Kidney (tissue), 14 donors: ENCODE results near the gene ZC3HAV1L. TPM values are rescaled to one million over a fixed set of nuclear protein-coding genes. Genes with fewer than 3 reads are reported as not detected.

Source experiments
- DNase-seq, 5 donors: peaks; one replicate each; pipeline ENCODE4 v3.0.0-alpha.2; 2013 to 2020
- FAIRE-seq: peaks from 2 replicates; lab custom pipeline; 2012; peaks lifted over from hg19 to GRCh38; lab: Jason Lieb, UNC
- H3K27ac ChIP-seq, 2 donors: one replicate each; pipeline ENCODE4 v1.7.0; 2013; ENCODE audit warnings: low read depth in 2 of 2, low read length in 2 of 2, inconsistent platforms in 1 of 2
- H3K27me3 ChIP-seq: one replicate; pipeline ENCODE4 v1.7.1; 2013; ENCODE audit warnings: low read length, inconsistent platforms; ENCODE audit not compliant: control insufficient read depth, insufficient read depth
- H3K36me3 ChIP-seq, 3 donors: one replicate each; pipeline versions ENCODE4 v1.7.0 to v1.7.1; 2013; ENCODE audit warnings: low read length in 3 of 3, control low read depth in 1 of 3, inconsistent platforms in 1 of 3; ENCODE audit not compliant: insufficient read depth in 3 of 3, control insufficient read depth in 2 of 3
- H3K4me1 ChIP-seq, 3 donors: one replicate each; pipeline versions ENCODE4 v1.7.0 to v1.7.1; 2013; ENCODE audit warnings: low read length in 3 of 3, inconsistent platforms in 1 of 3, low read depth in 1 of 3; ENCODE audit not compliant: control insufficient read depth in 2 of 3, insufficient read depth in 2 of 3
- H3K4me3 ChIP-seq, 3 donors: one replicate each; pipeline versions ENCODE4 v1.7.0 to v1.8.1; 2013; ENCODE audit warnings: low read length in 3 of 3, control low read depth in 1 of 3, inconsistent platforms in 1 of 3
- H3K9ac ChIP-seq, 3 donors: one replicate each; pipeline versions ENCODE4 v1.7.0 to v1.7.1; 2013; ENCODE audit warnings: low read length in 3 of 3, control low read depth in 1 of 3, inconsistent platforms in 1 of 3
- H3K9me3 ChIP-seq, 3 donors: one replicate each; pipeline versions ENCODE4 v1.7.0 to v1.7.1; 2013; ENCODE audit warnings: low read length in 3 of 3, control low read depth in 1 of 3, inconsistent platforms in 1 of 3; ENCODE audit not compliant: control insufficient read depth in 2 of 3, insufficient read depth in 1 of 3
- CTCF ChIP-seq: IDR thresholded peaks from 3 replicates; pipeline ENCODE4 v1.5.1; 2012; ENCODE audit warnings: mild to moderate bottlenecking, moderate library complexity, borderline replicate concordance; ENCODE audit not compliant: insufficient read depth; ENCODE audit errors: extremely low read depth
- intact Hi-C: fragments of 100-400 bp; cut with DNase I; formaldehyde crosslinking; loops from one replicate; pipeline ENCODE4 v1.11.1; 2022
- polyA plus RNA-seq: library from polyadenylated mRNA; stranded (reverse); fragments of 350-450 nt; fragmentation: Illumina TruSeq; extraction: RNeasy Lipid Tissue Mini Kit (QIAGEN cat#74804); gene quantifications from one replicate; pipeline ENCODE4 v1.2.3, GENCODE V29; 2014; ENCODE audit warnings: low read depth, low replicate concordance; ENCODE audit not compliant: insufficient read depth
- total RNA-seq: library from RNA; stranded (reverse); fragmentation: NEBNext Ultra II Directional; extraction: Animal tissue kit (Norgen Biotek cat#: 25700); gene quantifications from one replicate; pipeline ENCODE4 v1.2.1, GENCODE V29; 2021
- donor health status: control.
- donor health status: control.
- donor health status: control.
- donor health status: control.
- donor health status: control.
- donor health status: DM: yes; HTN: yes; CAD: no.
- donor health status: Normal renal cell carcinoma (clear cell type).

The ZC3HAV1L gene
- total and polyA plus RNA-seq, 2 donors from 2014 or later = 0.37 to 16.1 TPM

DNA sequence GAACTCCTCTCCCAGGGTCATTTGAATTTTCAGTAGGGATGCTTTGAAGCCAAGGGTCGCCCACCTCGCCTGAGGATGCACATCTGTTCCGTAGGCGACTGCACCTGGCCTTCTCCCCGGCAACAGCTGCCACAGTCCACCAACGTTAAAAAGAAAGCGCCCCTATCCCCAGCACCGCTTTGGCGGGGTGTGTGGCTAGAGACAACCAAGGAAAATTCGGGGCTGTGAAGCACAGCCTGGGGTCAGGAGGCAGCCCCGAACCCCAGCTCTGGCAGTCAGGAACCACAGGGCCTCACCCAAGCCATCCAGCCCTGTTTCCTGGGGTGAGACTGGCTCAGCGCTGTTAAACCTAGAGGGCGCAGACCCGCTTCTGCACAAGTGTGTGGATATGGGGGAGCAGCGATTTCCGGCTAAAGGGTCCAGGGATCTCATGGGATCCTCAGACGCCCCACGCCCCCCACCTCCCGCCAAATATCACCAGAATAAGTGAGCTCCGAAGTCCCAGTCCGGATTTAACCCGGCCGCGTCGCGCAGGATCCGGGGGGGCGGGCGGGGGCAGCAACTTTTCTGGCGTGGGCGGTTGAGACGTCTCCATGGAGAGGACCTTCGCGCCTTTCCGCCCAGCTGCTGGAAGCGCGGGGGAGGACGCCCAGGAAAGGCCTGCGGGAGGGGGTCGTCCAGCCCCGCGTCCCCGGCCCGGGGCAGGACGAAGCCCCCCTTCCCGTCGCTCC, 822 bp downstream of the ZC3HAV1L start:
- peak overlapping the region; percentile 41 to 78 for H3K27ac ChIP-seq
- H3K36me3 ChIP-seq = no peaks in the 10 kb centered on the region
- DNase-seq = peak in 4 of 5 donors; percentile 57 to 86 (median 77)
- H3K4me1 ChIP-seq = peaks cover 0 to 10% (median 9%) of the 10 kb centered on the region in 3 donors
- no peak for TF ChIP-seq CTCF
- FAIRE-seq = no peak
- H3K4me3 ChIP-seq = peak overlapping the region; percentile 35 to 67 (median 50)
- no peaks in the 10 kb centered on the region for H3K9me3 ChIP-seq
- no peaks in the 10 kb centered on the region for H3K27me3 ChIP-seq
- H3K9ac ChIP-seq = peak overlapping the region in 2 of 3 donors; percentile 28 to 58
- intact Hi-C loops = no loop called here

- H3K9ac ChIP-seq = no peak overlapping the region
- peak overlapping the region in 1 of 2 donors; percentile 14 for H3K27ac ChIP-seq
- DNase-seq = no peak
- TF ChIP-seq CTCF = no peak
- peak overlapping the region in 1 of 3 donors; percentile 67 for H3K4me3 ChIP-seq
- FAIRE-seq = no peak
- peaks cover 0 to 10% (median 9%) of the 10 kb centered on the region in 3 donors for H3K4me1 ChIP-seq
- no peaks in the 10 kb centered on the region for H3K36me3 ChIP-seq
- intact Hi-C loops = no loop called here
- no peaks in the 10 kb centered on the region for H3K9me3 ChIP-seq
- no peaks in the 10 kb centered on the region for H3K27me3 ChIP-seq
Measured at GRCh38 chr7:139034336-139034735, 1.5 kb downstream of the ZC3HAV1L start.

GRCh38 chr7:139033346-139034114, 2.3 kb downstream of the ZC3HAV1L start:
- FAIRE-seq (no peak), DNase-seq (peak in 4 of 5 donors; percentile 56 to 78 (median 64))
- no peak overlapping the region for H3K4me3 ChIP-seq
- intact Hi-C loops = no loop called here
- peaks cover 0 to 10% (median 9%) of the 10 kb centered on the region in 3 donors for H3K4me1 ChIP-seq
- no peak for TF ChIP-seq CTCF
- H3K36me3 ChIP-seq = peaks cover 0 to under 1% (median 0%) of the 10 kb centered on the region in 3 donors
- no peaks in the 10 kb centered on the region for H3K9me3 ChIP-seq
- H3K9ac ChIP-seq = no peak overlapping the region
- H3K27ac ChIP-seq = peak overlapping the region in 1 of 2 donors; percentile 14
- H3K27me3 ChIP-seq = no peaks in the 10 kb centered on the region
